SU-DHL-6 (cell line): ENCODE measurements around the gene LRRC39.

Source experiments
- EZH2phosphoT487 ChIP-seq: fragments of 200-600 bp; sonication (generic), shearing (Covaris generic); conservative IDR thresholded peaks from 2 replicates; pipeline ENCODE4 v1.6.1; 2018; ENCODE audit warnings: mild to moderate bottlenecking, antibody characterized with exemption, low read length, moderate library complexity, mixed read lengths
- TF ChIP-seq, protein P1 (sequence below): fragments of 200-600 bp; sonication (generic); IDR thresholded peaks from one replicate; pipeline ENCODE4 v1.5.1; 2017; ENCODE audit warnings: antibody characterized with exemption, mild to moderate bottlenecking, low read length, moderate library complexity; ENCODE audit not compliant: insufficient read depth, poor library complexity, severe bottlenecking

DNA sequence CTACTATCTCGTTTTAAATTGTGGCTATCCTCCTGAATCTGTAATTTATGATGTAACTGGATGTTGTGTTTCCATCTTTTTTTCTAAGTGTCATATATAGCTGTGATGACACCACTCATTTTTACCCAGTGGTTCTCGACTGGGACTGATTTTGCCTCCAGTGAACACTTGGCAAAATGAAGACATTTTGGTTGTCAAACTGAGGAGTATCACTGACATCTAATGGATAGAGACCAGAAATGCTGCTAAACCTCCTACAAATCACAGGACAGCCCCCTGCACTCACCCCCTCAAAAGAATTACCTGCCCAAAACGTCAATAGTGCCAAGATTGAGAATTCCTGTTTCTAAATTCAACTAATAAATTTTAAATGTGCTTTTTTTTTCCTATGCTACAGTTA is 43.2 kb downstream of the LRRC39 start:
- TF ChIP-seq, protein P1, sequence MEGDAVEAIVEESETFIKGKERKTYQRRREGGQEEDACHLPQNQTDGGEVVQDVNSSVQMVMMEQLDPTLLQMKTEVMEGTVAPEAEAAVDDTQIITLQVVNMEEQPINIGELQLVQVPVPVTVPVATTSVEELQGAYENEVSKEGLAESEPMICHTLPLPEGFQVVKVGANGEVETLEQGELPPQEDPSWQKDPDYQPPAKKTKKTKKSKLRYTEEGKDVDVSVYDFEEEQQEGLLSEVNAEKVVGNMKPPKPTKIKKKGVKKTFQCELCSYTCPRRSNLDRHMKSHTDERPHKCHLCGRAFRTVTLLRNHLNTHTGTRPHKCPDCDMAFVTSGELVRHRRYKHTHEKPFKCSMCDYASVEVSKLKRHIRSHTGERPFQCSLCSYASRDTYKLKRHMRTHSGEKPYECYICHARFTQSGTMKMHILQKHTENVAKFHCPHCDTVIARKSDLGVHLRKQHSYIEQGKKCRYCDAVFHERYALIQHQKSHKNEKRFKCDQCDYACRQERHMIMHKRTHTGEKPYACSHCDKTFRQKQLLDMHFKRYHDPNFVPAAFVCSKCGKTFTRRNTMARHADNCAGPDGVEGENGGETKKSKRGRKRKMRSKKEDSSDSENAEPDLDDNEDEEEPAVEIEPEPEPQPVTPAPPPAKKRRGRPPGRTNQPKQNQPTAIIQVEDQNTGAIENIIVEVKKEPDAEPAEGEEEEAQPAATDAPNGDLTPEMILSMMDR: no peak
- TF ChIP-seq EZH2phosphoT487: no peak
